IPS DF 4.7 (cell line): Measurements from ENCODE around the gene PCAT6.
"Not testable (repeated sequence)": the region's sequence is repeated elsewhere in the genome, so short reads cannot be mapped to it uniquely, and the experiment has no call there.

Source experiments
- DNase-seq: peaks from one replicate; pipeline ENCODE4 v3.0.0-alpha.2; 2013; ENCODE audit warnings: low spot score; ENCODE audit errors: extremely low read depth

PCAT6 gene

GRCh38 chr1:202807451-202807925, 3.3 kb upstream of the PCAT6 start:
- DNase-seq = no peak

GRCh38 chr1:202807926-202808757, 2.6 kb upstream of the PCAT6 start, which contains the start of gene KDM5B:
Gene KDM5B (minus strand): TSS chr1:202808421. CDS start chr1:202808305, 116 bp downstream.
- no peak for DNase-seq

- no peak for DNase-seq
These were observed 1.1 kb upstream of the PCAT6 start for GRCh38 chr1:202809597-202810159.

- DNase-seq = no peak
These were observed 550 bp upstream of the PCAT6 start for GRCh38 chr1:202810193-202810614.

- no peak for DNase-seq
These were observed 782 bp downstream of the PCAT6 start for GRCh38 chr1:202811296-202812175.

- DNase-seq = no peak
These were observed 1.6 kb downstream of the PCAT6 start for GRCh38 chr1:202812176-202813026.

- DNase-seq = no peak
These were observed 4.4 kb downstream of the PCAT6 start for GRCh38 chr1:202815120-202815519.

GRCh38 chr1:202818819-202819218, 8.1 kb downstream of the PCAT6 start:
- DNase-seq = no peak

- DNase-seq = no peak
These were observed 10.7 kb downstream of the PCAT6 start for GRCh38 chr1:202821467-202821866.

- DNase-seq = no peak
These were observed 15.0 kb downstream of the PCAT6 start for GRCh38 chr1:202825748-202826147.

- DNase-seq = not testable (repeated sequence)
These were observed 18.5 kb downstream of the PCAT6 start for GRCh38 chr1:202829223-202829622.

- no peak for DNase-seq
These were observed 21.2 kb downstream of the PCAT6 start for GRCh38 chr1:202831906-202832305.

GRCh38 chr1:202834771-202835547, 24.2 kb downstream of the PCAT6 start:
- no peak for DNase-seq

GRCh38 chr1:202835548-202836072, 24.9 kb downstream of the PCAT6 start:
- no peak for DNase-seq

- no peak for DNase-seq
These were observed 26.1 kb downstream of the PCAT6 start for GRCh38 chr1:202836623-202837403.

- no peak for DNase-seq
These were observed 27.1 kb downstream of the PCAT6 start for GRCh38 chr1:202837746-202838262.

GRCh38 chr1:202843081-202843480, 32.3 kb downstream of the PCAT6 start:
- no peak for DNase-seq

GRCh38 chr1:202844259-202844658, 33.5 kb downstream of the PCAT6 start:
- no peak for DNase-seq

GRCh38 chr1:202844935-202845334, 34.2 kb downstream of the PCAT6 start:
- no peak for DNase-seq
